Measurements from ENCODE around the gene PCSK4.
A peak's percentile ranks its signal among the peaks of the same experiment; 100 is the strongest.

Gene PCSK4

GRCh38 chr19:1461862-1462261 lies 28.3 kb downstream of the PCSK4 start:
- H3K4ac ChIP-seq (ENCODE audit: low read depth in 1 of 2, low read length in 2 of 2) = no peak overlapping the region
- no peaks in the 10 kb centered on the region for H3K9me3 ChIP-seq (ENCODE audit: control insufficient read depth, low read length)
- H3K4me3 ChIP-seq (ENCODE audit: insufficient read depth in 1 of 2, low read depth in 1 of 2, low read length in 2 of 2) = no peak overlapping the region
- no peak overlapping the region for H3K4me2 ChIP-seq (ENCODE audit: low read length, poor library complexity, severe bottlenecking)
- H3K79me1 ChIP-seq (replicated peaks; ENCODE audit: low read length, poor library complexity, severe bottlenecking) = peaks cover 8% of the 10 kb centered on the region
- peaks cover 0 to 35% of the 10 kb centered on the region in 2 experiments for H3K36me3 ChIP-seq (ENCODE audit: control insufficient read depth in 1 of 2, insufficient read depth in 2 of 2, low read depth in 1 of 2, low read length in 2 of 2)
- H4K91ac ChIP-seq (ENCODE audit: low read length) = no peak overlapping the region
- WGBS = 91% methylated on average over 24 of the region's 24 CpGs
- no peak overlapping the region for H3K23ac ChIP-seq (ENCODE audit: low read length in 2 of 2)
- no peak overlapping the region for H2AK5ac ChIP-seq (ENCODE audit: low read length, severe bottlenecking)
- no peak overlapping the region for H2BK12ac ChIP-seq (ENCODE audit: low read length in 2 of 2)
- no peak overlapping the region for H4K8ac ChIP-seq (ENCODE audit: low read length)
- peaks cover 17% of the 10 kb centered on the region for H3K4me1 ChIP-seq (ENCODE audit: control insufficient read depth, insufficient read depth, low read depth, low read length)
- H3K27ac ChIP-seq (ENCODE audit: low read length, poor library complexity, severe bottlenecking) = no peak overlapping the region
- no peak overlapping the region for H2AFZ ChIP-seq (ENCODE audit: low read depth, low read length)
- no peak overlapping the region for H2BK15ac ChIP-seq (ENCODE audit: low read depth, poor library complexity, severe bottlenecking)
- no peak for DNase-seq
- H3K14ac ChIP-seq (ENCODE audit: low read length in 2 of 2) = no peak overlapping the region
- no peak overlapping the region for H2BK5ac ChIP-seq (ENCODE audit: low read depth, low read length, poor library complexity, severe bottlenecking)
- H3K27me3 ChIP-seq (ENCODE audit: control insufficient read depth in 1 of 2, insufficient read depth in 1 of 2, low read length in 2 of 2) = peaks cover 22 to 38% of the 10 kb centered on the region in 2 experiments
- no peak overlapping the region for H2BK120ac ChIP-seq (ENCODE audit: low read depth, low read length)
- H3K9ac ChIP-seq (ENCODE audit: low read length) = no peak overlapping the region
- no peak overlapping the region for H3K18ac ChIP-seq (ENCODE audit: low read depth in 1 of 2, low read length in 2 of 2)

- no peak overlapping the region for H2AFZ ChIP-seq (ENCODE audit: low read depth, low read length)
- no peak overlapping the region for H3K4ac ChIP-seq (ENCODE audit: low read depth in 1 of 2, low read length in 2 of 2)
- H3K23ac ChIP-seq (ENCODE audit: low read length in 2 of 2) = no peak overlapping the region
- no peak overlapping the region for H2BK12ac ChIP-seq (ENCODE audit: low read length in 2 of 2)
- peaks cover 8% of the 10 kb centered on the region for H3K4me1 ChIP-seq (ENCODE audit: control insufficient read depth, insufficient read depth, low read depth, low read length)
- H3K36me3 ChIP-seq (ENCODE audit: control insufficient read depth in 1 of 2, insufficient read depth in 2 of 2, low read depth in 1 of 2, low read length in 2 of 2) = peaks cover 0 to 23% of the 10 kb centered on the region in 2 experiments
- H3K4me2 ChIP-seq (ENCODE audit: low read length, poor library complexity, severe bottlenecking) = no peak overlapping the region
- peaks cover 25 to 38% of the 10 kb centered on the region in 2 experiments for H3K27me3 ChIP-seq (ENCODE audit: control insufficient read depth in 1 of 2, insufficient read depth in 1 of 2, low read length in 2 of 2)
- no peak overlapping the region for H2AK5ac ChIP-seq (ENCODE audit: low read length, severe bottlenecking)
- no peak for DNase-seq
- H4K91ac ChIP-seq (ENCODE audit: low read length) = no peak overlapping the region
- no peak overlapping the region for H2BK120ac ChIP-seq (ENCODE audit: low read depth, low read length)
- H3K9me3 ChIP-seq (ENCODE audit: control insufficient read depth, low read length) = no peaks in the 10 kb centered on the region
- no peak overlapping the region for H2BK5ac ChIP-seq (ENCODE audit: low read depth, low read length, poor library complexity, severe bottlenecking)
- H3K4me3 ChIP-seq (ENCODE audit: insufficient read depth in 1 of 2, low read depth in 1 of 2, low read length in 2 of 2) = no peak overlapping the region
- no peak overlapping the region for H2BK15ac ChIP-seq (ENCODE audit: low read depth, poor library complexity, severe bottlenecking)
- H3K14ac ChIP-seq (ENCODE audit: low read length in 2 of 2) = no peak overlapping the region
- no peak overlapping the region for H3K18ac ChIP-seq (ENCODE audit: low read depth in 1 of 2, low read length in 2 of 2)
- no peak overlapping the region for H4K8ac ChIP-seq (ENCODE audit: low read length)
- peaks cover 2% of the 10 kb centered on the region for H3K79me1 ChIP-seq (replicated peaks; ENCODE audit: low read length, poor library complexity, severe bottlenecking)
- WGBS = 90% methylated on average over 36 of the region's 36 CpGs
- no peak overlapping the region for H3K27ac ChIP-seq (ENCODE audit: low read length, poor library complexity, severe bottlenecking)
- no peak overlapping the region for H3K9ac ChIP-seq (ENCODE audit: low read length)
These were observed 29.8 kb downstream of the PCSK4 start for GRCh38 chr19:1460033-1460995.

GRCh38 chr19:1459479-1459878 lies 30.7 kb downstream of the PCSK4 start:
- H3K27me3 ChIP-seq (ENCODE audit: control insufficient read depth in 1 of 2, insufficient read depth in 1 of 2, low read length in 2 of 2) = peaks cover 25 to 41% of the 10 kb centered on the region in 2 experiments
- H2AFZ ChIP-seq (ENCODE audit: low read depth, low read length) = no peak overlapping the region
- no peak overlapping the region for H3K23ac ChIP-seq (ENCODE audit: low read length in 2 of 2)
- H4K8ac ChIP-seq (ENCODE audit: low read length) = no peak overlapping the region
- no peak for DNase-seq
- no peak overlapping the region for H3K4ac ChIP-seq (ENCODE audit: low read depth in 1 of 2, low read length in 2 of 2)
- H3K4me1 ChIP-seq (ENCODE audit: control insufficient read depth, insufficient read depth, low read depth, low read length) = peaks cover 11% of the 10 kb centered on the region
- 80% methylated on average over 8 of the region's 9 CpGs for WGBS
- peak overlapping the region in 1 of 2 experiments; percentile 11 for H3K14ac ChIP-seq (ENCODE audit: low read length in 2 of 2)
- H2BK5ac ChIP-seq (ENCODE audit: low read depth, low read length, poor library complexity, severe bottlenecking) = no peak overlapping the region
- H2BK120ac ChIP-seq (ENCODE audit: low read depth, low read length) = no peak overlapping the region
- H3K4me3 ChIP-seq (ENCODE audit: insufficient read depth in 1 of 2, low read depth in 1 of 2, low read length in 2 of 2) = no peak overlapping the region
- H3K9ac ChIP-seq (ENCODE audit: low read length) = no peak overlapping the region
- no peak overlapping the region for H2AK5ac ChIP-seq (ENCODE audit: low read length, severe bottlenecking)
- H3K18ac ChIP-seq (ENCODE audit: low read depth in 1 of 2, low read length in 2 of 2) = no peak overlapping the region
- peaks cover 0 to 20% of the 10 kb centered on the region in 2 experiments for H3K36me3 ChIP-seq (ENCODE audit: control insufficient read depth in 1 of 2, insufficient read depth in 2 of 2, low read depth in 1 of 2, low read length in 2 of 2)
- H3K9me3 ChIP-seq (ENCODE audit: control insufficient read depth, low read length) = no peaks in the 10 kb centered on the region
- no peak overlapping the region for H2BK12ac ChIP-seq (ENCODE audit: low read length in 2 of 2)
- no peak overlapping the region for H2BK15ac ChIP-seq (ENCODE audit: low read depth, poor library complexity, severe bottlenecking)
- no peak overlapping the region for H4K91ac ChIP-seq (ENCODE audit: low read length)
- H3K4me2 ChIP-seq (ENCODE audit: low read length, poor library complexity, severe bottlenecking) = no peak overlapping the region
- no peak overlapping the region for H3K27ac ChIP-seq (ENCODE audit: low read length, poor library complexity, severe bottlenecking)
- no peaks in the 10 kb centered on the region for H3K79me1 ChIP-seq (replicated peaks; ENCODE audit: low read length, poor library complexity, severe bottlenecking)

- H2BK12ac ChIP-seq (ENCODE audit: low read length in 2 of 2) = no peak overlapping the region
- no peak for DNase-seq
- peaks cover 11% of the 10 kb centered on the region for H3K4me1 ChIP-seq (ENCODE audit: control insufficient read depth, insufficient read depth, low read depth, low read length)
- H2BK5ac ChIP-seq (ENCODE audit: low read depth, low read length, poor library complexity, severe bottlenecking) = no peak overlapping the region
- no peaks in the 10 kb centered on the region for H3K9me3 ChIP-seq (ENCODE audit: control insufficient read depth, low read length)
- no peak overlapping the region for H3K4me3 ChIP-seq (ENCODE audit: insufficient read depth in 1 of 2, low read depth in 1 of 2, low read length in 2 of 2)
- H3K4ac ChIP-seq (ENCODE audit: low read depth in 1 of 2, low read length in 2 of 2) = no peak overlapping the region
- H3K18ac ChIP-seq (ENCODE audit: low read depth in 1 of 2, low read length in 2 of 2) = no peak overlapping the region
- no peak overlapping the region for H3K14ac ChIP-seq (ENCODE audit: low read length in 2 of 2)
- H4K8ac ChIP-seq (ENCODE audit: low read length) = no peak overlapping the region
- H3K79me1 ChIP-seq (replicated peaks; ENCODE audit: low read length, poor library complexity, severe bottlenecking) = no peaks in the 10 kb centered on the region
- H2AK5ac ChIP-seq (ENCODE audit: low read length, severe bottlenecking) = no peak overlapping the region
- H2AFZ ChIP-seq (ENCODE audit: low read depth, low read length) = no peak overlapping the region
- H3K36me3 ChIP-seq (ENCODE audit: control insufficient read depth in 1 of 2, insufficient read depth in 2 of 2, low read depth in 1 of 2, low read length in 2 of 2) = peaks cover 0 to 20% of the 10 kb centered on the region in 2 experiments
- H3K23ac ChIP-seq (ENCODE audit: low read length in 2 of 2) = no peak overlapping the region
- H3K27ac ChIP-seq (ENCODE audit: low read length, poor library complexity, severe bottlenecking) = no peak overlapping the region
- no peak overlapping the region for H2BK15ac ChIP-seq (ENCODE audit: low read depth, poor library complexity, severe bottlenecking)
- H3K4me2 ChIP-seq (ENCODE audit: low read length, poor library complexity, severe bottlenecking) = no peak overlapping the region
- WGBS = 79% methylated on average over 16 of the region's 16 CpGs
- no peak overlapping the region for H3K9ac ChIP-seq (ENCODE audit: low read length)
- no peak overlapping the region for H4K91ac ChIP-seq (ENCODE audit: low read length)
- H3K27me3 ChIP-seq (ENCODE audit: control insufficient read depth in 1 of 2, insufficient read depth in 1 of 2, low read length in 2 of 2) = peaks cover 31 to 55% of the 10 kb centered on the region in 2 experiments
- H2BK120ac ChIP-seq (ENCODE audit: low read depth, low read length) = no peak overlapping the region
These were observed 32.3 kb downstream of the PCSK4 start for GRCh38 chr19:1457892-1458291.

Data from mesenchymal stem cell (in vitro differentiated cells and primary cell).